H9 (cell line): ENCODE results near the gene CAMTA1. TPM values are rescaled to one million over a fixed set of nuclear protein-coding genes. Genes with fewer than 3 reads are reported as not detected.
A peak's percentile ranks its signal among the peaks of the same experiment; 100 is the strongest.

ENCODE experiments used
- DNase-seq: peaks from one replicate; pipeline ENCODE4 v3.0.0-alpha.2; 2017
- H2AFZ ChIP-seq: one replicate; pipeline ENCODE4 v1.6.1; 2013; ENCODE audit warnings: mild to moderate bottlenecking, low read length, control low read depth, moderate library complexity
- H2AK5ac ChIP-seq: 2 replicates; pipeline ENCODE4 v1.6.1; 2013; ENCODE audit warnings: low read length, control low read depth, mixed read lengths; ENCODE audit not compliant: insufficient read length
- H2BK120ac ChIP-seq: one replicate; pipeline ENCODE4 v1.6.1; 2013; ENCODE audit warnings: low read depth, mild to moderate bottlenecking, low read length, control low read depth, inconsistent platforms; ENCODE audit not compliant: poor library complexity, severe bottlenecking
- H2BK12ac ChIP-seq: 2 replicates; pipeline ENCODE4 v1.6.1; 2013; ENCODE audit warnings: low read length, control low read depth, mixed read lengths, low read depth; ENCODE audit not compliant: insufficient read length
- H2BK15ac ChIP-seq: 2 replicates; pipeline ENCODE4 v1.6.1; 2013; ENCODE audit warnings: low read depth, low read length, control low read depth
- H2BK20ac ChIP-seq: one replicate; pipeline ENCODE4 v1.6.1; 2013; ENCODE audit warnings: low read depth, mild to moderate bottlenecking, low read length, control low read depth, inconsistent platforms; ENCODE audit not compliant: poor library complexity, severe bottlenecking
- H2BK5ac ChIP-seq: 2 replicates; pipeline ENCODE4 v1.6.1; 2013; ENCODE audit warnings: low read length, control low read depth, mixed read lengths; ENCODE audit not compliant: insufficient read length
- H3K14ac ChIP-seq: 2 replicates; pipeline ENCODE4 v1.6.1; 2013; ENCODE audit warnings: low read length, control low read depth; ENCODE audit not compliant: insufficient read depth
- H3K18ac ChIP-seq: 2 replicates; pipeline ENCODE4 v1.6.1; 2013; ENCODE audit warnings: low read depth, mild to moderate bottlenecking, mixed read lengths, low read length, control low read depth; ENCODE audit not compliant: insufficient read length
- H3K23ac ChIP-seq: 2 replicates; pipeline ENCODE4 v1.6.1; 2013; ENCODE audit warnings: low read length, control low read depth, mixed read lengths, low read depth; ENCODE audit not compliant: insufficient read length
- H3K23me2 ChIP-seq: 2 replicates; pipeline ENCODE4 v1.6.1; 2013; ENCODE audit warnings: low read depth, mild to moderate bottlenecking, mixed read lengths, low read length, control low read depth; ENCODE audit not compliant: insufficient read length, poor library complexity, severe bottlenecking
- H3K27ac ChIP-seq: 2 replicates; pipeline ENCODE4 v1.5.1; 2013; ENCODE audit warnings: low read length, control low read depth, mixed read lengths, low read depth; ENCODE audit not compliant: insufficient read length
- H3K27me3 ChIP-seq: 2 replicates; pipeline ENCODE4 v1.6.1; 2013; ENCODE audit warnings: low read length, control low read depth, inconsistent platforms; ENCODE audit not compliant: insufficient read depth
- H3K4ac ChIP-seq: 2 replicates; pipeline ENCODE4 v1.6.1; 2013; ENCODE audit warnings: low read depth, mild to moderate bottlenecking, control low read depth, inconsistent platforms, low read length, moderate library complexity
- H3K4me1 ChIP-seq: 2 replicates; pipeline ENCODE4 v1.6.1; 2013; ENCODE audit warnings: low read length, control low read depth, inconsistent platforms; ENCODE audit not compliant: insufficient read depth
- H3K4me2 ChIP-seq: 2 replicates; pipeline ENCODE4 v1.6.1; 2013; ENCODE audit warnings: low read length, control low read depth, mixed read lengths; ENCODE audit not compliant: insufficient read length, insufficient read depth
- H3K56ac ChIP-seq: 2 replicates; pipeline ENCODE4 v1.6.1; 2013; ENCODE audit warnings: low read depth, mild to moderate bottlenecking, mixed read lengths, low read length, control low read depth; ENCODE audit not compliant: insufficient read length
- H3K79me1 ChIP-seq: 2 replicates; pipeline ENCODE4 v1.6.1; 2013; ENCODE audit warnings: low read depth, mild to moderate bottlenecking, moderate library complexity, low read length, control low read depth, inconsistent platforms; ENCODE audit not compliant: insufficient read depth, poor library complexity, severe bottlenecking
- H3K79me2 ChIP-seq: 2 replicates; pipeline ENCODE4 v1.6.1; 2013; ENCODE audit warnings: low read length, control low read depth, inconsistent platforms; ENCODE audit not compliant: insufficient read depth
- H3K9ac ChIP-seq: 2 replicates; pipeline ENCODE4 v1.6.1; 2013; ENCODE audit warnings: low read length, control low read depth, mixed read lengths; ENCODE audit not compliant: insufficient read length; ENCODE audit errors: extremely low read depth
- H3K9me3 ChIP-seq: one replicate; pipeline ENCODE4 v1.6.1; 2013; ENCODE audit warnings: low read depth, low read length, inconsistent platforms; ENCODE audit not compliant: control insufficient read depth
- H3T11ph ChIP-seq: one replicate; pipeline ENCODE4 v1.6.1; 2013; ENCODE audit warnings: mild to moderate bottlenecking, low read length, control low read depth, inconsistent platforms
- H4K20me1 ChIP-seq: one replicate; pipeline ENCODE4 v1.6.1; 2013; ENCODE audit not compliant: control insufficient read depth, insufficient read length, insufficient read depth
- H4K5ac ChIP-seq: 2 replicates; pipeline ENCODE4 v1.6.1; 2013; ENCODE audit warnings: low read depth, mild to moderate bottlenecking, mixed read lengths, low read length, control low read depth; ENCODE audit not compliant: insufficient read length
- H4K8ac ChIP-seq: replicated peaks from 2 replicates; pipeline ENCODE4 v1.6.1; 2013; ENCODE audit warnings: low read length, control low read depth, mixed read lengths, low read depth; ENCODE audit not compliant: insufficient read length
- H4K91ac ChIP-seq: 2 replicates; pipeline ENCODE4 v1.6.1; 2013; ENCODE audit warnings: low read depth, mild to moderate bottlenecking, moderate library complexity, mixed read lengths, low read length, control low read depth; ENCODE audit not compliant: insufficient read length
- H3K27ac Mint-ChIP-seq, 3 experiments: 2 replicates in 2 of 3; 3 replicates in 1 of 3; pipeline ENCODE4 v1.8.0; 2020 to 2021; ENCODE audit warnings: mixed read lengths in 3 of 3, mild to moderate bottlenecking in 1 of 3, moderate library complexity in 1 of 3
- H3K27me3 Mint-ChIP-seq: 2 replicates; pipeline ENCODE4 v1.8.0; 2021; ENCODE audit warnings: low read depth, mild to moderate bottlenecking, moderate library complexity, mixed read lengths
- H3K36me3 Mint-ChIP-seq, 3 experiments: 2 replicates in 2 of 3; 3 replicates in 1 of 3; pipeline ENCODE4 v1.8.0; 2020 to 2021; ENCODE audit warnings: low read depth in 3 of 3, mixed read lengths in 3 of 3; ENCODE audit not compliant: insufficient read depth in 1 of 3
- H3K4me1 Mint-ChIP-seq, 2 experiments: 2 replicates each; pipeline ENCODE4 v1.8.0; 2020; ENCODE audit warnings: mixed read lengths in 2 of 2
- H3K4me3 Mint-ChIP-seq, 2 experiments: 2 replicates in 1 of 2; 3 replicates in 1 of 2; pipeline ENCODE4 v1.8.0; 2020 to 2021; ENCODE audit warnings: mild to moderate bottlenecking in 2 of 2, mixed read lengths in 2 of 2, moderate library complexity in 1 of 2
- H3K9me3 Mint-ChIP-seq, 2 experiments: 2 replicates in 1 of 2; 3 replicates in 1 of 2; pipeline ENCODE4 v1.8.0; 2020; ENCODE audit warnings: mild to moderate bottlenecking in 2 of 2, mixed read lengths in 2 of 2, moderate library complexity in 1 of 2
- WGBS: extraction: QIAGEN DNeasy Blood & Tissue Kit; methylation state at CpG from one replicate; pipeline ENCODE4 v1.1.7; 2013; ENCODE audit warnings: missing lambda C conversion rate, low lambda C conversion rate, mixed read lengths; ENCODE audit not compliant: insufficient read length; ENCODE audit errors: extremely low coverage; 5-methylcytosine and 5-hydroxymethylcytosine counted together
- total RNA-seq: library from RNA; stranded (reverse); gene quantifications from 2 replicates; pipeline ENCODE4 v1.2.1, GENCODE V29; 2021
- TF ChIP-seq, protein P1 (sequence below): fragments of 200-600 bp; sonication (generic); conservative IDR thresholded peaks from 3 replicates; pipeline ENCODE4 v1.8.0; 2021; ENCODE audit warnings: antibody characterized with exemption, mild to moderate bottlenecking

The CAMTA1 gene
- total RNA-seq, 1 experiment from 2014 or later: 115 TPM

DNA sequence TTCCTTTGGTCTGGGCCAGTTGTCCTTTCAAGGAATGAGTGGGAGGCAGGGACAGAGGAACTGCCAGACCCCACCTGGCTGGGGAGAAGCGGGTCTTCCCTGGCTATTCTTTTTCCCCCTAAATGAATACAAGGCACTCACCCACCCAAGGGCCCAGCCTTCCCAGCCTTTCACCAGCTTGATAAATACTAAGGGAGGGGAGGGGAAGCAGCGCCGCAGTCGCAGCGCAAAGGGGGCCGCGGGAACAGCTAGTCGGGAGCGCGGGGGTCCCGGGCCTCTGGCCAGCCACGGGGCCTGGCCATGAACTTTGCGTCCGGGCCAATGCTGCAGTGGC is 894.6 kb downstream of the CAMTA1 start:
- Histone ChIP-seq H4K20me1 (no peaks in the 10 kb centered on the region), H3T11ph (no peak overlapping the region), H2AFZ (no peak overlapping the region), H4K91ac (no peak overlapping the region), H3K79me1 (no peaks in the 10 kb centered on the region), H3K79me2 (no peaks in the 10 kb centered on the region), H2BK120ac (no peak overlapping the region), H3K4me2 (peak overlapping the region; percentile 28), H2BK12ac (no peak overlapping the region), H4K5ac (no peak overlapping the region), H3K23me2 (peaks cover 11% of the 10 kb centered on the region), H3K27ac (no peak overlapping the region), H2BK15ac (no peak overlapping the region), H3K14ac (peak overlapping the region; percentile 84; the same call in 1 of the 2 replicates), H3K27me3 (no peaks in the 10 kb centered on the region; the same call in 1 of the 2 replicates), H3K4ac (no peak overlapping the region), H3K9ac (no peak overlapping the region), H2BK5ac (no peak overlapping the region), H3K23ac (no peak overlapping the region), H3K18ac (no peak overlapping the region), H4K8ac (no peak overlapping the region), H2AK5ac (no peak overlapping the region), H2BK20ac (no peak overlapping the region), H3K56ac (no peak overlapping the region), H3K4me1 (no peaks in the 10 kb centered on the region), H3K9me3 (no peaks in the 10 kb centered on the region)
- no peaks in the 10 kb centered on the region for H3K9me3 Mint-ChIP-seq
- H3K4me3 Mint-ChIP-seq: peak overlapping the region; percentile 70 to 76
- H3K27me3 Mint-ChIP-seq: peaks cover 47% of the 10 kb centered on the region
- H3K36me3 Mint-ChIP-seq: no peaks in the 10 kb centered on the region
- TF ChIP-seq, protein P1, sequence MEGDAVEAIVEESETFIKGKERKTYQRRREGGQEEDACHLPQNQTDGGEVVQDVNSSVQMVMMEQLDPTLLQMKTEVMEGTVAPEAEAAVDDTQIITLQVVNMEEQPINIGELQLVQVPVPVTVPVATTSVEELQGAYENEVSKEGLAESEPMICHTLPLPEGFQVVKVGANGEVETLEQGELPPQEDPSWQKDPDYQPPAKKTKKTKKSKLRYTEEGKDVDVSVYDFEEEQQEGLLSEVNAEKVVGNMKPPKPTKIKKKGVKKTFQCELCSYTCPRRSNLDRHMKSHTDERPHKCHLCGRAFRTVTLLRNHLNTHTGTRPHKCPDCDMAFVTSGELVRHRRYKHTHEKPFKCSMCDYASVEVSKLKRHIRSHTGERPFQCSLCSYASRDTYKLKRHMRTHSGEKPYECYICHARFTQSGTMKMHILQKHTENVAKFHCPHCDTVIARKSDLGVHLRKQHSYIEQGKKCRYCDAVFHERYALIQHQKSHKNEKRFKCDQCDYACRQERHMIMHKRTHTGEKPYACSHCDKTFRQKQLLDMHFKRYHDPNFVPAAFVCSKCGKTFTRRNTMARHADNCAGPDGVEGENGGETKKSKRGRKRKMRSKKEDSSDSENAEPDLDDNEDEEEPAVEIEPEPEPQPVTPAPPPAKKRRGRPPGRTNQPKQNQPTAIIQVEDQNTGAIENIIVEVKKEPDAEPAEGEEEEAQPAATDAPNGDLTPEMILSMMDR: no peak
- no peak for DNase-seq
- WGBS: no CpG with 5 or more reads among the region's 14 CpGs
- no peak overlapping the region for H3K27ac Mint-ChIP-seq
- H3K4me1 Mint-ChIP-seq: peaks cover 0 to 7% of the 10 kb centered on the region in 2 experiments; a peak in 1 of 4 replicates
